ENCODE results near the gene JADE1.

DNA sequence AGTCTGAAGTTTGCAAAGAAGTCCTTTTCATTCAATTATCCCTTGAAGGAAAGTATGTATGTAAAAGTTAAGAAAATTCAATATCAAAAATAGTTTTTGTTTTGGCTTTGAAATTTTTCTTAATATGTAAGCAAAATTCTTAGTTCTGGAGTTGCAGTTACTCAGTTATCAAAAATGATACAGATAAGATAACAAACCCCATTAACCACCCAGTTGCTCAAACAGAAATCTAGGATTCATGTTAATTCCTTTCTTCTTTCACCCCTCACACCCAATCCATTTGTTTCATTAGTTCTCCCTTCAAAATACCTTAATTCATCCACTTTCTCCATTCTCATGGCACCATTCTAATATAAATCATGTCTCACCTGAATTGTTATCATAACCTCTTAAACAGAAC is 40.5 kb upstream of the JADE1 start:
- TF ChIP-seq TAF1 (IDR thresholded peaks at IDR 0.05; ENCODE audit: borderline replicate concordance, low read depth, low read length) (no peak), CTCF (IDR thresholded peaks at IDR 0.05) (no peak), POLR2AphosphoS5 (IDR thresholded peaks at IDR 0.05; ENCODE audit: low read depth, low read length) (no peak)

Measured in SK-N-SH (cell line).